H9 (cell line): ENCODE measurements around the gene PMPCB. TPM values are rescaled to one million over a fixed set of nuclear protein-coding genes. Genes with fewer than 3 reads are reported as not detected.

Experiments used
- DNase-seq: peaks from one replicate; pipeline ENCODE4 v3.0.0-alpha.2; 2017
- H2AFZ ChIP-seq: one replicate; pipeline ENCODE4 v1.6.1; 2013; ENCODE audit warnings: mild to moderate bottlenecking, low read length, control low read depth, moderate library complexity
- H2AK5ac ChIP-seq: 2 replicates; pipeline ENCODE4 v1.6.1; 2013; ENCODE audit warnings: low read length, control low read depth, mixed read lengths; ENCODE audit not compliant: insufficient read length
- H2BK120ac ChIP-seq: one replicate; pipeline ENCODE4 v1.6.1; 2013; ENCODE audit warnings: low read depth, mild to moderate bottlenecking, low read length, control low read depth, inconsistent platforms; ENCODE audit not compliant: poor library complexity, severe bottlenecking
- H2BK12ac ChIP-seq: 2 replicates; pipeline ENCODE4 v1.6.1; 2013; ENCODE audit warnings: low read length, control low read depth, mixed read lengths, low read depth; ENCODE audit not compliant: insufficient read length
- H2BK15ac ChIP-seq: 2 replicates; pipeline ENCODE4 v1.6.1; 2013; ENCODE audit warnings: low read depth, low read length, control low read depth
- H2BK20ac ChIP-seq: one replicate; pipeline ENCODE4 v1.6.1; 2013; ENCODE audit warnings: low read depth, mild to moderate bottlenecking, low read length, control low read depth, inconsistent platforms; ENCODE audit not compliant: poor library complexity, severe bottlenecking
- H2BK5ac ChIP-seq: 2 replicates; pipeline ENCODE4 v1.6.1; 2013; ENCODE audit warnings: low read length, control low read depth, mixed read lengths; ENCODE audit not compliant: insufficient read length
- H3K14ac ChIP-seq: 2 replicates; pipeline ENCODE4 v1.6.1; 2013; ENCODE audit warnings: low read length, control low read depth; ENCODE audit not compliant: insufficient read depth
- H3K18ac ChIP-seq: 2 replicates; pipeline ENCODE4 v1.6.1; 2013; ENCODE audit warnings: low read depth, mild to moderate bottlenecking, mixed read lengths, low read length, control low read depth; ENCODE audit not compliant: insufficient read length
- H3K23ac ChIP-seq: 2 replicates; pipeline ENCODE4 v1.6.1; 2013; ENCODE audit warnings: low read length, control low read depth, mixed read lengths, low read depth; ENCODE audit not compliant: insufficient read length
- H3K23me2 ChIP-seq: 2 replicates; pipeline ENCODE4 v1.6.1; 2013; ENCODE audit warnings: low read depth, mild to moderate bottlenecking, mixed read lengths, low read length, control low read depth; ENCODE audit not compliant: insufficient read length, poor library complexity, severe bottlenecking
- H3K27ac ChIP-seq: 2 replicates; pipeline ENCODE4 v1.5.1; 2013; ENCODE audit warnings: low read length, control low read depth, mixed read lengths, low read depth; ENCODE audit not compliant: insufficient read length
- H3K27me3 ChIP-seq: 2 replicates; pipeline ENCODE4 v1.6.1; 2013; ENCODE audit warnings: low read length, control low read depth, inconsistent platforms; ENCODE audit not compliant: insufficient read depth
- H3K4ac ChIP-seq: 2 replicates; pipeline ENCODE4 v1.6.1; 2013; ENCODE audit warnings: low read depth, mild to moderate bottlenecking, control low read depth, inconsistent platforms, low read length, moderate library complexity
- H3K4me1 ChIP-seq: 2 replicates; pipeline ENCODE4 v1.6.1; 2013; ENCODE audit warnings: low read length, control low read depth, inconsistent platforms; ENCODE audit not compliant: insufficient read depth
- H3K4me2 ChIP-seq: 2 replicates; pipeline ENCODE4 v1.6.1; 2013; ENCODE audit warnings: low read length, control low read depth, mixed read lengths; ENCODE audit not compliant: insufficient read length, insufficient read depth
- H3K56ac ChIP-seq: 2 replicates; pipeline ENCODE4 v1.6.1; 2013; ENCODE audit warnings: low read depth, mild to moderate bottlenecking, mixed read lengths, low read length, control low read depth; ENCODE audit not compliant: insufficient read length
- H3K79me1 ChIP-seq: 2 replicates; pipeline ENCODE4 v1.6.1; 2013; ENCODE audit warnings: low read depth, mild to moderate bottlenecking, moderate library complexity, low read length, control low read depth, inconsistent platforms; ENCODE audit not compliant: insufficient read depth, poor library complexity, severe bottlenecking
- H3K79me2 ChIP-seq: 2 replicates; pipeline ENCODE4 v1.6.1; 2013; ENCODE audit warnings: low read length, control low read depth, inconsistent platforms; ENCODE audit not compliant: insufficient read depth
- H3K9ac ChIP-seq: 2 replicates; pipeline ENCODE4 v1.6.1; 2013; ENCODE audit warnings: low read length, control low read depth, mixed read lengths; ENCODE audit not compliant: insufficient read length; ENCODE audit errors: extremely low read depth
- H3K9me3 ChIP-seq: one replicate; pipeline ENCODE4 v1.6.1; 2013; ENCODE audit warnings: low read depth, low read length, inconsistent platforms; ENCODE audit not compliant: control insufficient read depth
- H3T11ph ChIP-seq: one replicate; pipeline ENCODE4 v1.6.1; 2013; ENCODE audit warnings: mild to moderate bottlenecking, low read length, control low read depth, inconsistent platforms
- H4K20me1 ChIP-seq: one replicate; pipeline ENCODE4 v1.6.1; 2013; ENCODE audit not compliant: control insufficient read depth, insufficient read length, insufficient read depth
- H4K5ac ChIP-seq: 2 replicates; pipeline ENCODE4 v1.6.1; 2013; ENCODE audit warnings: low read depth, mild to moderate bottlenecking, mixed read lengths, low read length, control low read depth; ENCODE audit not compliant: insufficient read length
- H4K8ac ChIP-seq: replicated peaks from 2 replicates; pipeline ENCODE4 v1.6.1; 2013; ENCODE audit warnings: low read length, control low read depth, mixed read lengths, low read depth; ENCODE audit not compliant: insufficient read length
- H4K91ac ChIP-seq: 2 replicates; pipeline ENCODE4 v1.6.1; 2013; ENCODE audit warnings: low read depth, mild to moderate bottlenecking, moderate library complexity, mixed read lengths, low read length, control low read depth; ENCODE audit not compliant: insufficient read length
- H3K27ac Mint-ChIP-seq, 3 experiments: 2 replicates in 2 of 3; 3 replicates in 1 of 3; pipeline ENCODE4 v1.8.0; 2020 to 2021; ENCODE audit warnings: mixed read lengths in 3 of 3, mild to moderate bottlenecking in 1 of 3, moderate library complexity in 1 of 3
- H3K27me3 Mint-ChIP-seq: 2 replicates; pipeline ENCODE4 v1.8.0; 2021; ENCODE audit warnings: low read depth, mild to moderate bottlenecking, moderate library complexity, mixed read lengths
- H3K36me3 Mint-ChIP-seq, 3 experiments: 2 replicates in 2 of 3; 3 replicates in 1 of 3; pipeline ENCODE4 v1.8.0; 2020 to 2021; ENCODE audit warnings: low read depth in 3 of 3, mixed read lengths in 3 of 3; ENCODE audit not compliant: insufficient read depth in 1 of 3
- H3K4me1 Mint-ChIP-seq, 2 experiments: 2 replicates each; pipeline ENCODE4 v1.8.0; 2020; ENCODE audit warnings: mixed read lengths in 2 of 2
- H3K4me3 Mint-ChIP-seq, 2 experiments: 2 replicates in 1 of 2; 3 replicates in 1 of 2; pipeline ENCODE4 v1.8.0; 2020 to 2021; ENCODE audit warnings: mild to moderate bottlenecking in 2 of 2, mixed read lengths in 2 of 2, moderate library complexity in 1 of 2
- H3K9me3 Mint-ChIP-seq, 2 experiments: 2 replicates in 1 of 2; 3 replicates in 1 of 2; pipeline ENCODE4 v1.8.0; 2020; ENCODE audit warnings: mild to moderate bottlenecking in 2 of 2, mixed read lengths in 2 of 2, moderate library complexity in 1 of 2
- CTCF ChIP-seq: fragments of 200-600 bp; sonication (generic); conservative IDR thresholded peaks from 3 replicates; pipeline ENCODE4 v1.8.0; 2021; ENCODE audit warnings: antibody characterized with exemption, mild to moderate bottlenecking
- WGBS: extraction: QIAGEN DNeasy Blood & Tissue Kit; methylation state at CpG from one replicate; pipeline ENCODE4 v1.1.7; 2013; ENCODE audit warnings: missing lambda C conversion rate, low lambda C conversion rate, mixed read lengths; ENCODE audit not compliant: insufficient read length; ENCODE audit errors: extremely low coverage; 5-methylcytosine and 5-hydroxymethylcytosine counted together
- total RNA-seq: library from RNA; stranded (reverse); gene quantifications from 2 replicates; pipeline ENCODE4 v1.2.1, GENCODE V29; 2021

The PMPCB gene
- total RNA-seq, 1 experiment from 2014 or later = 90.6 TPM

- no peaks in the 10 kb centered on the region for H3K4me1 Mint-ChIP-seq
- no peaks in the 10 kb centered on the region for H3K79me2 ChIP-seq
- H4K8ac ChIP-seq = no peak overlapping the region
- H3K4me1 ChIP-seq = no peaks in the 10 kb centered on the region
- no peaks in the 10 kb centered on the region for H3K23me2 ChIP-seq
- no peak overlapping the region for H2AK5ac ChIP-seq
- no peak overlapping the region for H2BK20ac ChIP-seq
- H3K9me3 ChIP-seq = no peaks in the 10 kb centered on the region
- no peaks in the 10 kb centered on the region for H3K27me3 ChIP-seq
- no peak overlapping the region for H3K4me3 Mint-ChIP-seq
- H2BK12ac ChIP-seq = no peak overlapping the region
- H3K36me3 Mint-ChIP-seq = peaks cover 51 to 93% (median 86%) of the 10 kb centered on the region in 3 experiments; a peak in 6 of 7 replicates
- H3K79me1 ChIP-seq = no peaks in the 10 kb centered on the region
- no peak overlapping the region for H4K5ac ChIP-seq
- no peak overlapping the region for H3K56ac ChIP-seq
- H3K27me3 Mint-ChIP-seq = no peaks in the 10 kb centered on the region
- no peak overlapping the region for H3K18ac ChIP-seq
- H3K9ac ChIP-seq = no peak overlapping the region
- no peak overlapping the region for H2BK5ac ChIP-seq
- H4K20me1 ChIP-seq = no peaks in the 10 kb centered on the region
- no peak overlapping the region for H3K27ac ChIP-seq
- no CpG with 5 or more reads among the region's 2 CpGs for WGBS
- no peak overlapping the region for H3T11ph ChIP-seq
- TF ChIP-seq CTCF = no peak
- no peak overlapping the region for H3K14ac ChIP-seq
- H4K91ac ChIP-seq = no peak overlapping the region
- H2AFZ ChIP-seq = no peak overlapping the region
- no peak overlapping the region for H3K4ac ChIP-seq
- no peaks in the 10 kb centered on the region for H3K9me3 Mint-ChIP-seq
- H3K27ac Mint-ChIP-seq = no peak overlapping the region; a peak in 1 of 7 replicates
- no peak overlapping the region for H2BK120ac ChIP-seq
- no peak overlapping the region for H2BK15ac ChIP-seq
- DNase-seq = no peak
- no peak overlapping the region for H3K23ac ChIP-seq
- no peak overlapping the region for H3K4me2 ChIP-seq
These were observed 19.2 kb downstream of the PMPCB start for GRCh38 chr7:103316380-103316941.
